HepG2 (cell line): Measurements from ENCODE around the gene TMEM125. TPM values are rescaled to one million over a fixed set of nuclear protein-coding genes. Genes with fewer than 3 reads are reported as not detected.

Experiments
- ARNT2 ChIP-seq: sonication (generic); formaldehyde crosslinking; IDR thresholded peaks from 2 replicates; pipeline ENCODE4 v1.8.0; 2022; ENCODE audit warnings: mild to moderate bottlenecking, low read depth, missing genetic modification reagents, moderate library complexity
- CC2D1A ChIP-seq: sonication (generic); formaldehyde crosslinking; IDR thresholded peaks from 2 replicates; pipeline ENCODE4 v1.8.1; 2023; ENCODE audit warnings: mild to moderate bottlenecking, missing genetic modification reagents
- CHD4 ChIP-seq: fragments of 200-600 bp; sonication (generic); IDR thresholded peaks from 2 replicates; pipeline ENCODE4 v1.7.0; 2017; ENCODE audit warnings: mild to moderate bottlenecking, low read length, borderline replicate concordance
- DNMT1 ChIP-seq: sonication (generic); formaldehyde crosslinking; IDR thresholded peaks from 2 replicates; pipeline ENCODE4 v1.5.1; 2020; ENCODE audit warnings: mild to moderate bottlenecking, missing genetic modification reagents
- EP300 ChIP-seq, 3 experiments: sonication (generic) in 1 of 3; formaldehyde crosslinking in 1 of 3; IDR thresholded peaks; 2 replicates each; pipeline versions ENCODE4 v1.5.1 to v1.6.1; 2011 to 2020; ENCODE audit warnings: low read depth in 2 of 3, low read length in 2 of 3, borderline replicate concordance in 1 of 3, improper control_type of control experiment in 1 of 3, mild to moderate bottlenecking in 1 of 3, missing genetic modification reagents in 1 of 3, moderate library complexity in 1 of 3
- FOXC1 ChIP-seq: sonication (generic); formaldehyde crosslinking; IDR thresholded peaks from 2 replicates; pipeline ENCODE4 v1.8.0; 2022; ENCODE audit warnings: mild to moderate bottlenecking, missing genetic modification reagents, borderline replicate concordance
- KDM1A ChIP-seq: IDR thresholded peaks from 2 replicates; pipeline ENCODE4 v1.6.1; 2016; ENCODE audit warnings: missing compliant biosample characterization
- KLF16 ChIP-seq, 2 experiments: sonication (generic) in 1 of 2; formaldehyde crosslinking in 1 of 2; IDR thresholded peaks; 2 replicates each; pipeline versions ENCODE4 v1.6.1 to v1.8.0; 2016 to 2023; ENCODE audit warnings: missing genetic modification reagents in 2 of 2, missing compliant biosample characterization in 1 of 2
- NFKBIZ ChIP-seq: IDR thresholded peaks from 2 replicates; pipeline ENCODE4 v1.6.1; 2018; ENCODE audit warnings: missing genetic modification reagents, missing compliant biosample characterization
- PHF8 ChIP-seq: sonication (generic); formaldehyde crosslinking; IDR thresholded peaks from 2 replicates; pipeline ENCODE4 v1.5.0; 2020; ENCODE audit warnings: missing genetic modification reagents
- SIX1 ChIP-seq: sonication (generic); formaldehyde crosslinking; IDR thresholded peaks from 2 replicates; pipeline ENCODE4 v1.4.0; 2020; ENCODE audit warnings: missing genetic modification reagents, borderline replicate concordance
- SP2 ChIP-seq: sonication (generic); formaldehyde crosslinking; IDR thresholded peaks from 2 replicates; pipeline ENCODE4 v1.5.1; 2020; ENCODE audit warnings: mild to moderate bottlenecking, missing genetic modification reagents
- SRSF9 ChIP-seq: fragments of 200-400 bp; formaldehyde crosslinking; IDR thresholded peaks from 2 replicates; pipeline ENCODE4 v1.6.1; 2018; ENCODE audit warnings: borderline replicate concordance, mild to moderate bottlenecking, low read depth, low read length; ENCODE audit not compliant: insufficient read depth, poor library complexity, severe bottlenecking
- THAP8 ChIP-seq: sonication (generic); formaldehyde crosslinking; IDR thresholded peaks from 2 replicates; pipeline ENCODE4 v1.5.1; 2020; ENCODE audit warnings: missing genetic modification reagents, mild to moderate bottlenecking, borderline replicate concordance
- TMF1 ChIP-seq: sonication (generic); formaldehyde crosslinking; IDR thresholded peaks from 2 replicates; pipeline ENCODE4 v1.8.1; 2022; ENCODE audit warnings: low read depth, missing genetic modification reagents
- ZKSCAN1 ChIP-seq: fragments of 150-350 bp; IDR thresholded peaks from 2 replicates; pipeline ENCODE4 v1.6.1; 2014; ENCODE audit warnings: low read length
- ZNF253 ChIP-seq: sonication (generic); formaldehyde crosslinking; IDR thresholded peaks from 2 replicates; pipeline ENCODE4 v1.8.0; 2022; ENCODE audit warnings: mild to moderate bottlenecking, missing genetic modification reagents, borderline replicate concordance
- ZNF333 ChIP-seq: sonication (generic); formaldehyde crosslinking; IDR thresholded peaks from 2 replicates; pipeline ENCODE4 v1.4.0; 2020; ENCODE audit warnings: mild to moderate bottlenecking, missing genetic modification reagents, borderline replicate concordance
- ZNF337 ChIP-seq: sonication (generic); formaldehyde crosslinking; IDR thresholded peaks from 2 replicates; pipeline ENCODE4 v1.5.1; 2020; ENCODE audit warnings: missing genetic modification reagents, low read depth, mild to moderate bottlenecking, borderline replicate concordance
- ZNF441 ChIP-seq: sonication (generic); formaldehyde crosslinking; IDR thresholded peaks from 2 replicates; pipeline ENCODE4 v1.7.0; 2021; ENCODE audit warnings: missing genetic modification reagents, borderline replicate concordance
- ZNF484 ChIP-seq: sonication (generic); formaldehyde crosslinking; IDR thresholded peaks from 2 replicates; pipeline ENCODE4 v1.5.1; 2020; ENCODE audit warnings: mild to moderate bottlenecking, low read depth, missing genetic modification reagents, borderline replicate concordance
- ZNF512 ChIP-seq: sonication (generic); formaldehyde crosslinking; IDR thresholded peaks from 2 replicates; pipeline ENCODE4 v1.4.0; 2020; ENCODE audit warnings: mild to moderate bottlenecking, missing genetic modification reagents
- ZNF547 ChIP-seq: sonication (generic); formaldehyde crosslinking; IDR thresholded peaks from 2 replicates; pipeline ENCODE4 v1.5.1; 2020; ENCODE audit warnings: mild to moderate bottlenecking, missing genetic modification reagents
- polyA plus RNA-seq, 8 experiments: library from polyadenylated mRNA; depleted of rRNA in 3 of 8; stranded (reverse) in 7 of 8; unstranded in 1 of 8; fragments of >200 nt; fragmentation: Illumina TruSeq in 4 of 8; extraction: Trizol in 4 of 8; gene quantifications; 2 replicates each; pipeline versions ENCODE4 v1.2.1 to v1.2.3, GENCODE V29; 2011 to 2016; ENCODE audit warnings: low read depth in 4 of 8, missing spikeins in 1 of 8, mixed read lengths in 1 of 8; ENCODE audit not compliant: insufficient read depth in 1 of 8
- total RNA-seq, 5 experiments: library from RNA; depleted of rRNA; stranded (reverse); fragments of >200 nt; fragmentation: Illumina TruSeq; extraction: Trizol; gene quantifications; 2 replicates each; pipeline ENCODE4 v1.2.3, GENCODE V29; 2016; ENCODE audit warnings: low read depth in 1 of 5
- TF ChIP-seq, protein P1 (sequence below): sonication (generic); formaldehyde crosslinking; IDR thresholded peaks from 2 replicates; pipeline ENCODE4 v1.4.0; 2020; ENCODE audit warnings: missing genetic modification reagents, borderline replicate concordance

Gene TMEM125
- total and polyA plus RNA-seq, 2 of the 13 experiments (the other 11 are each of a cell fraction or from before 2014, with no cell fraction given) = 0.03 TPM; not detected in 1

DNA sequence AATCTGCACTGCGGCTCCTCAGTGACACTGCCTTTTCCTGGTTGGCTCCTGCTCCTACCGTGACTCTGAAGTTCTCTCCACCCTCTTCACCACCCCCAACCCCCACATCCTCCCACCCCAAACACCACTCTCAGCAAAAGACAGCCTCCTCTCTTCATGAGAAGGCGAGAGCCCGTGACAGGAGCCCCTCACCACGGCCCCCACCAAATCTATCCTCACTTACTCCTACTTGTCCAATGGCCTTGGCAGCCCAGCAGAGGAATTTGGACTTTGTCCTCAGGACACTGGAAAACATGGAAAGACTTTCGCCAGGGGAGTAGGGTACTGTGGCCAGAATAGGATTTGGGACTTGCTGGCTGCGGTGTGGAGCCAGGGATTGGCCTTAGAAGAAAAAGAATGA is 6.9 kb downstream of the TMEM125 start (continued):
- no peak for TF ChIP-seq ZNF253 (CRISPR knock-in tag)
- TF ChIP-seq THAP8 = no peak
- TF ChIP-seq NFKBIZ (CRISPR knock-in tag) = no peak
- TF ChIP-seq SP2 (CRISPR knock-in tag) = no peak
- no peak for TF ChIP-seq SIX1 (CRISPR knock-in tag)
- no peak for TF ChIP-seq PHF8
- TF ChIP-seq ZNF484 = no peak
- no peak for TF ChIP-seq DNMT1
- TF ChIP-seq ZNF333 (CRISPR knock-in tag) = no peak
- TF ChIP-seq CC2D1A (CRISPR knock-in tag) = no peak
- TF ChIP-seq, protein P1, sequence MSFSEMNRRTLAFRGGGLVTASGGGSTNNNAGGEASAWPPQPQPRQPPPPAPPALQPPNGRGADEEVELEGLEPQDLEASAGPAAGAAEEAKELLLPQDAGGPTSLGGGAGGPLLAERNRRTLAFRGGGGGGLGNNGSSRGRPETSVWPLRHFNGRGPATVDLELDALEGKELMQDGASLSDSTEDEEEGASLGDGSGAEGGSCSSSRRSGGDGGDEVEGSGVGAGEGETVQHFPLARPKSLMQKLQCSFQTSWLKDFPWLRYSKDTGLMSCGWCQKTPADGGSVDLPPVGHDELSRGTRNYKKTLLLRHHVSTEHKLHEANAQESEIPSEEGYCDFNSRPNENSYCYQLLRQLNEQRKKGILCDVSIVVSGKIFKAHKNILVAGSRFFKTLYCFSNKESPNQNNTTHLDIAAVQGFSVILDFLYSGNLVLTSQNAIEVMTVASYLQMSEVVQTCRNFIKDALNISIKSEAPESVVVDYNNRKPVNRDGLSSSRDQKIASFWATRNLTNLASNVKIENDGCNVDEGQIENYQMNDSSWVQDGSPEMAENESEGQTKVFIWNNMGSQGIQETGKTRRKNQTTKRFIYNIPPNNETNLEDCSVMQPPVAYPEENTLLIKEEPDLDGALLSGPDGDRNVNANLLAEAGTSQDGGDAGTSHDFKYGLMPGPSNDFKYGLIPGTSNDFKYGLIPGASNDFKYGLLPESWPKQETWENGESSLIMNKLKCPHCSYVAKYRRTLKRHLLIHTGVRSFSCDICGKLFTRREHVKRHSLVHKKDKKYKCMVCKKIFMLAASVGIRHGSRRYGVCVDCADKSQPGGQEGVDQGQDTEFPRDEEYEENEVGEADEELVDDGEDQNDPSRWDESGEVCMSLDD (CRISPR knock-in tag) = no peak
- TF ChIP-seq KLF16 (CRISPR knock-in tag; IDR thresholded peaks at IDR 0.05) = no peak
- TF ChIP-seq ZKSCAN1 = no peak
- TF ChIP-seq TMF1 = no peak
- no peak for TF ChIP-seq ZNF441 (CRISPR knock-in tag)
- peak; percentile 46; the same call in 1 of the 2 replicates for TF ChIP-seq ZNF337 (CRISPR knock-in tag)
- TF ChIP-seq EP300 (IDR thresholded peaks at IDR 0.05; ENCODE audit: low read depth in 2 of 2, low read length in 2 of 2) = peak; percentile 73 to 74; a peak in 3 of 4 replicates
- no peak for TF ChIP-seq EP300 (CRISPR knock-in tag; IDR thresholded peaks at IDR 0.05; ENCODE audit: borderline replicate concordance)
- no peak for TF ChIP-seq SRSF9
- TF ChIP-seq ZNF512 (CRISPR knock-in tag) = no peak
- TF ChIP-seq CHD4 = no peak; the same call in 1 of the 2 replicates
- 0 out of 2 replicates have a peak, but pooled peaks have one; percentile 15 for TF ChIP-seq KDM1A (CRISPR knock-in tag)
- TF ChIP-seq FOXC1 (CRISPR knock-in tag) = no peak
- 0 out of 2 replicates have a peak, but pooled peaks have one; percentile 40 for TF ChIP-seq ZNF547
- TF ChIP-seq ARNT2 = no peak
